ENCODE results near the gene TNNC2. TPM values are rescaled to one million over a fixed set of nuclear protein-coding genes. Genes with fewer than 3 reads are reported as not detected.
"Not testable (repeated sequence)": the region's sequence is repeated elsewhere in the genome, so short reads cannot be mapped to it uniquely, and the experiment has no call there.

The TNNC2 gene
- total RNA-seq, 2 experiments from 2014 or later: 1.2 to 1.5 TPM

DNA sequence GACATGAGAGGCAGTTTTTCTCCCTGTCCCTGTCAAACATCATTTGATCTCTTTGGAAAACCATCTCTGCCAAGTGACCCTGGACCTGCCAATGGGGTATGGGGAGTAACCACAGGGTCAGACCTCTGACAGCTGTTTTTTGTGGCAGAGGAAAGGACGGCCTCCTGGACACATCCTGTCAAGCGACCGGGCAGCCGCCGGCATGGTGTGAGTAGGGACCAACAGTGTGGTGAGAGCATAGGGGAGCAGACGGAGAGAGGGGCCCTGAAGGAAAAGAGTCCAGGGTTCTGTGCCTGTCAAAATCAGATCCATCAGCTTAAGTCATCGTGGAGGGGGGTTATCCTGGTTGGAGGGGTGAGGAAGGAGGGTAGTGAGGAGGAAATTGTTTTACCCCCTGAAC, 25.3 kb downstream of the TNNC2 start:
- H3K4me3 Mint-ChIP-seq: no peak overlapping the region
- no peak for ATAC-seq (ENCODE audit: poor library complexity)
- no peak overlapping the region for H3K27ac Mint-ChIP-seq
- Histone ChIP-seq H3K4me3 (ENCODE audit: low read length) (no peak overlapping the region), H3K4me1 (ENCODE audit: insufficient read depth, low read length) (peaks cover 5% of the 10 kb centered on the region), H3K27ac (ENCODE audit: low read depth in 1 of 2, low read length in 2 of 2) (no peak overlapping the region), H3K27me3 (ENCODE audit: control insufficient read depth in 1 of 2, insufficient read depth in 2 of 2, low read length in 2 of 2) (no peaks in the 10 kb centered on the region), H3K9me3 (ENCODE audit: control insufficient read depth in 1 of 2, insufficient read depth in 1 of 2, low read length in 2 of 2) (no peaks in the 10 kb centered on the region), H3K36me3 (ENCODE audit: insufficient read depth, low read length) (peaks cover 58% of the 10 kb centered on the region)
- POLR2A ChIA-PET: no interaction called here
- peaks cover 74% of the 10 kb centered on the region for H3K36me3 Mint-ChIP-seq (ENCODE audit: low read depth)
- no peak for DNase-seq
- H3K9me3 Mint-ChIP-seq: no peaks in the 10 kb centered on the region
- H3K27me3 Mint-ChIP-seq: no peaks in the 10 kb centered on the region
- CTCF ChIA-PET: no interaction called here
- intact Hi-C loops (cut with DNase I, micrococcal nuclease): loop anchor here in 1 of 2 experiments (10.0 kb wide), 2 partner anchors 373 to 563 kb away; no protein-coding TSS in a partner anchor
- TF ChIP-seq, protein P1, sequence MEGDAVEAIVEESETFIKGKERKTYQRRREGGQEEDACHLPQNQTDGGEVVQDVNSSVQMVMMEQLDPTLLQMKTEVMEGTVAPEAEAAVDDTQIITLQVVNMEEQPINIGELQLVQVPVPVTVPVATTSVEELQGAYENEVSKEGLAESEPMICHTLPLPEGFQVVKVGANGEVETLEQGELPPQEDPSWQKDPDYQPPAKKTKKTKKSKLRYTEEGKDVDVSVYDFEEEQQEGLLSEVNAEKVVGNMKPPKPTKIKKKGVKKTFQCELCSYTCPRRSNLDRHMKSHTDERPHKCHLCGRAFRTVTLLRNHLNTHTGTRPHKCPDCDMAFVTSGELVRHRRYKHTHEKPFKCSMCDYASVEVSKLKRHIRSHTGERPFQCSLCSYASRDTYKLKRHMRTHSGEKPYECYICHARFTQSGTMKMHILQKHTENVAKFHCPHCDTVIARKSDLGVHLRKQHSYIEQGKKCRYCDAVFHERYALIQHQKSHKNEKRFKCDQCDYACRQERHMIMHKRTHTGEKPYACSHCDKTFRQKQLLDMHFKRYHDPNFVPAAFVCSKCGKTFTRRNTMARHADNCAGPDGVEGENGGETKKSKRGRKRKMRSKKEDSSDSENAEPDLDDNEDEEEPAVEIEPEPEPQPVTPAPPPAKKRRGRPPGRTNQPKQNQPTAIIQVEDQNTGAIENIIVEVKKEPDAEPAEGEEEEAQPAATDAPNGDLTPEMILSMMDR (IDR thresholded peaks at IDR 0.05): no peak
- peaks cover 12% of the 10 kb centered on the region for H3K4me1 Mint-ChIP-seq (ENCODE audit: low read depth)

DNA sequence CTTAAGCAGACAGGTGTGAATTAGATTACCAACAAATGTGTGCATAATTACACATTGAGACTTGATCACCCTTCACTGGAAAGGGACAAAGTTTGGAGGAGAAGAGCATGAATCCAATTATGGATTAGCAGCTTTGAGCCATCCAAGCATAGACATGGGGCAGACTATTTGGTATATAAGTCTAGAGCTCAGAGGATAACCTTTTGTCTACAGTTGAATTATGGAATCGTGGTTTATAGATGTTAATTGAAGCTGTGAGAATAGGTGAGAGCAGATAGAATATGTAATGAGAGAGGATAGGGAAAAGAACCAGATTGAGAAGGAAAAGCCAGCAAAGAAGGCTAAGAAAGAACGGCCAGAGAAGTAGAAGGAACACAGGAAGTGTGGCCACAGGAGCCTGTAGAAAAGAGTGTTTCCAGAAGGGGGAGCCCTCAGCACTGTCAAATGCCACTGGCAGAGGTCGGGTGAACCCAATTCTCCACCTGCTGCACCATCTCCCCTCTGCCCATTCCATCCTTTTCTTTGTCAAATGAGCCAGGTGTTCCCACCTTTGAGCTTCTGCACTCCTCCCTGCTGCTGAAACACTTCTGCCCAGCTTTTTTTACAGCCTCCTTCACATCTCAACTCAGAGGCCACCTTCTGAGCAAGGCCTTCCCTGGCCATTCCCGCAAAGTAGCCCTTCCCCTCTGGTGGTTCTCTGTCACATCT, 28.0 kb downstream of the TNNC2 start:
- ATAC-seq (ENCODE audit: poor library complexity) (peak; percentile 99), DNase-seq (peak; percentile 43 to 79 (median 57))
- TF ChIP-seq, protein P1 (IDR thresholded peaks at IDR 0.05): peak; percentile 75
- Mint-ChIP-seq H3K27me3 (no peaks in the 10 kb centered on the region), H3K4me3 (no peak overlapping the region), H3K9me3 (no peaks in the 10 kb centered on the region), H3K4me1 (ENCODE audit: low read depth) (peaks cover 15% of the 10 kb centered on the region), H3K36me3 (ENCODE audit: low read depth) (peaks cover 76% of the 10 kb centered on the region), H3K27ac (no peak overlapping the region)
- POLR2A ChIA-PET: interaction anchor here (1.3 to 1.8 kb wide), 3 partner anchors 93 to 173 kb away, joined by 3 to 7 read pairs (median 3); partner anchors contain the start of gene ZNF335
- no peaks in the 10 kb centered on the region for H3K9me3 ChIP-seq (ENCODE audit: control insufficient read depth in 1 of 2, insufficient read depth in 1 of 2, low read length in 2 of 2)
- peaks cover 5% of the 10 kb centered on the region for H3K4me1 ChIP-seq (ENCODE audit: insufficient read depth, low read length)
- intact Hi-C loops (cut with DNase I, micrococcal nuclease): loop anchor here (1.0 to 10.0 kb wide), 4 partner anchors 58 to 886 kb away; partner anchors contain the start of genes ACOT8 (in 1 of the 2), TP53RK (in 1 of the 2) and ZSWIM3 (in 1 of the 2)
- peak overlapping the region in 1 of 2 donors; percentile 1 for H3K27ac ChIP-seq (ENCODE audit: low read depth in 1 of 2, low read length in 2 of 2)
- no peak overlapping the region for H3K4me3 ChIP-seq (ENCODE audit: low read length)
- peaks cover 58% of the 10 kb centered on the region for H3K36me3 ChIP-seq (ENCODE audit: insufficient read depth, low read length)
- H3K27me3 ChIP-seq (ENCODE audit: control insufficient read depth in 1 of 2, insufficient read depth in 2 of 2, low read length in 2 of 2): no peaks in the 10 kb centered on the region
- CTCF ChIA-PET: interaction anchor here (0.6 to 1.7 kb wide), 19 partner anchors 10 to 505 kb away, joined by 3 to 11 read pairs (median 3); partner anchors contain the start of genes SYS1, UBE2C and ZSWIM1

DNA sequence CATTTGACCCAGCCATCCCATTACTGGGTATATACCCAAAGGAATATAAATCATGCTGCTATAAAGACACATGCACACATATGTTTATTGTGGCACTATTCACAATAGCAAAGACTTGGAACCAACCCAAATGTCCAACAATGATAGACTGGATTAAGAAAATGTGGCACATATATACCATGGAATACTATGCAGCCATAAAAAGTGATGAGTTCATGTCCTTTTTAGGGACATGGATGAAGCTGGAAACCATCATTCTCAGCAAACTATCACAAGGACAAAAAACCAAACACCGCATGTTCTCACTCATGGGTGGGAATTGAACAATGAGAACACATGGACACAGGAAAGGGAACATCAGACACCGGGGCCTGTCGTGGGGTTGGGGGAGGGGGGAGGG, 29.2 kb downstream of the TNNC2 start:
- H3K4me1 ChIP-seq (ENCODE audit: insufficient read depth, low read length); H3K4me3 Mint-ChIP-seq; ATAC-seq (ENCODE audit: poor library complexity); H3K27me3 ChIP-seq (ENCODE audit: control insufficient read depth in 1 of 2, insufficient read depth in 2 of 2, low read length in 2 of 2); H3K9me3 ChIP-seq (ENCODE audit: control insufficient read depth in 1 of 2, insufficient read depth in 1 of 2, low read length in 2 of 2); H3K27me3 Mint-ChIP-seq; H3K9me3 Mint-ChIP-seq; H3K27ac Mint-ChIP-seq; POLR2A ChIA-PET; H3K4me3 ChIP-seq (ENCODE audit: low read length); H3K27ac ChIP-seq (ENCODE audit: low read depth in 1 of 2, low read length in 2 of 2); DNase-seq: not testable (repeated sequence)
- peaks cover 16% of the 10 kb centered on the region for H3K4me1 Mint-ChIP-seq (ENCODE audit: low read depth)
- intact Hi-C loops (cut with DNase I, micrococcal nuclease): loop anchor here in 1 of 2 experiments (2.0 to 10.0 kb wide), 3 partner anchors 59 to 887 kb away; partner anchors contain the start of genes ACOT8, TP53RK and ZSWIM3
- peaks cover 71% of the 10 kb centered on the region for H3K36me3 Mint-ChIP-seq (ENCODE audit: low read depth)
- CTCF ChIA-PET: interaction anchor here (1.0 to 1.7 kb wide), 2 partner anchors 9 to 171 kb away, joined by 3 to 11 read pairs; no protein-coding TSS in a partner anchor
- peaks cover 47% of the 10 kb centered on the region for H3K36me3 ChIP-seq (ENCODE audit: insufficient read depth, low read length)

DNA sequence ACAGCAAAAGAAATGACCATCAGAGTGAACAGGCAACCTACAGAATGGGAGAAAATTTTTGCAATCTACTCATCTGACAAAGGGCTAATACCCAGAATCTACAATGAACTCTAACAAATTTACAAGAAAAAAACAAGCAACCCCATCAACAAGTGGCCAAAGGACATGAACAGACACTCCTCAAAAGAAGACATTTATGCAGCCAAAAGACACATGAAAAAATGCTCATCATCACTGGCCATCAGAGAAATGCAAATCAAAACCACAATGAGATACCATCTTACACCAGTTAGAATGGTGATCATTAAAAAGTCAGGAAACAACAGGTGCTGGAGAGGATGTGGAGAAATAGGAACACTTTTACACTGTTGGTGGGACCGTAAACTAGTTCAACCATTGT, 29.6 kb downstream of the TNNC2 start:
- H3K4me3 Mint-ChIP-seq; H3K27ac ChIP-seq (ENCODE audit: low read depth in 1 of 2, low read length in 2 of 2); ATAC-seq (ENCODE audit: poor library complexity); H3K27me3 ChIP-seq (ENCODE audit: control insufficient read depth in 1 of 2, insufficient read depth in 2 of 2, low read length in 2 of 2); H3K9me3 ChIP-seq (ENCODE audit: control insufficient read depth in 1 of 2, insufficient read depth in 1 of 2, low read length in 2 of 2); DNase-seq; CTCF ChIA-PET; H3K27ac Mint-ChIP-seq; H3K4me3 ChIP-seq (ENCODE audit: low read length); H3K27me3 Mint-ChIP-seq; H3K9me3 Mint-ChIP-seq; POLR2A ChIA-PET: not testable (repeated sequence)
- Mint-ChIP-seq H3K36me3 (ENCODE audit: low read depth) (peaks cover 71% of the 10 kb centered on the region), H3K4me1 (ENCODE audit: low read depth) (peaks cover 21% of the 10 kb centered on the region)
- Histone ChIP-seq H3K36me3 (ENCODE audit: insufficient read depth, low read length) (peaks cover 43% of the 10 kb centered on the region), H3K4me1 (ENCODE audit: insufficient read depth, low read length) (peaks cover 13% of the 10 kb centered on the region)
- intact Hi-C loops (cut with DNase I, micrococcal nuclease): loop anchor here in 1 of 2 experiments (5.0 to 10.0 kb wide), 2 partner anchors 60 to 887 kb away; partner anchors contain the start of genes ACOT8, TP53RK and ZSWIM3

All from CD4-positive, alpha-beta T cell (primary cell).